IPS DF 6.9 (cell line): Measurements from ENCODE around the gene PPP1R36.

ENCODE experiments used
- DNase-seq: peaks from one replicate; pipeline ENCODE4 v3.0.0-alpha.2; 2013; ENCODE audit warnings: low read depth, low spot score
- H3K27ac ChIP-seq: one replicate; pipeline ENCODE4 v1.5.1; 2013; ENCODE audit warnings: low read length, control low read depth
- H3K27me3 ChIP-seq: 2 replicates; pipeline ENCODE4 v1.6.1; 2013; ENCODE audit warnings: mild to moderate bottlenecking, low read length; ENCODE audit not compliant: control insufficient read depth, insufficient read depth
- H3K36me3 ChIP-seq: 2 replicates; pipeline ENCODE4 v1.6.1; 2013; ENCODE audit warnings: low read length; ENCODE audit not compliant: control insufficient read depth, insufficient read depth
- H3K4me1 ChIP-seq: 2 replicates; pipeline ENCODE4 v1.6.1; 2013; ENCODE audit warnings: low read length; ENCODE audit not compliant: control insufficient read depth, insufficient read depth
- H3K4me3 ChIP-seq: 2 replicates; pipeline ENCODE4 v1.5.1; 2013; ENCODE audit warnings: mild to moderate bottlenecking, low read length
- H3K9me3 ChIP-seq: 2 replicates; pipeline ENCODE4 v1.6.1; 2013; ENCODE audit warnings: low read length, inconsistent platforms; ENCODE audit not compliant: control insufficient read depth, insufficient read depth
- WGBS: extraction: QIAGEN DNeasy Blood & Tissue Kit; methylation state at CpG from one replicate; pipeline ENCODE4 v1.1.7; 2013; ENCODE audit warnings: mixed read lengths, missing lambda C conversion rate; ENCODE audit not compliant: insufficient read length, insufficient coverage; 5-methylcytosine and 5-hydroxymethylcytosine counted together

The PPP1R36 gene

DNA sequence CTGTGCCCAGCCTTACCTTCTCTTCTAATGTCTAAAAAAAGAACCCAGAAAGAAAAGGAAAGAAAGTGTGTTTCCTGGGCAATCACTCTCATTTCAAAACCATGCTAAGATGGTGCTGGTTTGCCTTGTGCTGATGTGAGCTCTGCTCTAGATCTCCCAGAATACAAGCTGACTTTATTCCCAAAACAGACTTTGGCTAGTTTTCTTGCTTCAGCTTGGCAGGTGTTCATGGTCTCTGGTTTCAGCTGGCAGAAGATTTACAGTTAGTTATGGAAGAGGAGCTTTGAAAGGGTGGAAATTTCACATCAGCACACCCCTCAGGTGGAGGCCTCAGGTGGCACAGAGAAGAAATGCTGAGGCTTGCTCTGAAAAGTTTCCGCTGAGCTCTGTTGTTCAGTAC is 34.4 kb downstream of the PPP1R36 start:
- no peak overlapping the region for H3K27ac ChIP-seq
- no CpG with 5 or more reads among the region's 1 CpG for WGBS
- no peaks in the 10 kb centered on the region for H3K27me3 ChIP-seq
- no peaks in the 10 kb centered on the region for H3K9me3 ChIP-seq
- no peak overlapping the region for H3K4me3 ChIP-seq
- no peaks in the 10 kb centered on the region for H3K4me1 ChIP-seq
- no peak for DNase-seq
- H3K36me3 ChIP-seq: no peaks in the 10 kb centered on the region

DNA sequence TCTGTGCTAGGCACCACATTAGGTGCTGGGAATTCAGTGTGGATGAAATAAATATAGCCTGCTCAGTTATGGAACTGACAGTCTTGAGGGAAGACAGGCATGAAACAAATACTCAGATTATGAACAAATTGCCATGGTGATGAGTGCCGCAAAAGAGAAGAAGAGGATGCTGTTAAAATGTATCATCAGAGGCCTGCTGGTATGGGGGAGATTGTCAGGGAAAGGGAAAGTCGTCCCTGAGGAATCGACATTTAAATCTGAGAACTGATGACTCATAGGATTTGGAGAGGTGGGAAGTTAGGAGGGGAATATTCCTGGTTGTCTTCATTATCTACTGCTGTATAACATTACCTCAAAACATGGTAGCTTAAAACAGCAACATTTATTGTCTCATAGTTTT is 42.0 kb downstream of the PPP1R36 start:
- WGBS: no CpG with 5 or more reads among the region's 3 CpGs
- no peaks in the 10 kb centered on the region for H3K4me1 ChIP-seq
- no peaks in the 10 kb centered on the region for H3K36me3 ChIP-seq
- H3K27me3 ChIP-seq: no peaks in the 10 kb centered on the region
- no peaks in the 10 kb centered on the region for H3K9me3 ChIP-seq
- H3K27ac ChIP-seq: no peak overlapping the region
- H3K4me3 ChIP-seq: no peak overlapping the region
- no peak for DNase-seq

DNA sequence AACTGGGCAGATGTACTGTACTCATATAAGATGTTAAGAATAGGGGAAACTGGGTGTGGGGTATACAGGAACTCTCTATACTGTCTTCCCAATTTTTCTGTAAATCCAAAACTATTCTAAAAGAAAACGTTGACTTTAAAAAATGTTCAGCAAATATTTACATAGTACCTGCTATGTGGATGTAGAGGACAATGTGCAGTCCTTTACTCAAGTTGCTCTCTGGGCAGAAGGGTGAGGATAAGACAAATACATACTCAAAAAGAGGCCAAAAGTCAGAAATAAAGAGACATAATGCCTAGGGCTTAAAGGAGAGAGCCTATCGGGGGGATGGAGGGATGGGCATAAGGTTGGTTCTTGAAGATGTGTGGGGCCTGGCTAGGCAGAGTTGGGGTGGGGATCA is 44.7 kb downstream of the PPP1R36 start:
- no CpG with 5 or more reads among the region's 2 CpGs for WGBS
- Histone ChIP-seq H3K27ac (no peak overlapping the region), H3K4me1 (no peaks in the 10 kb centered on the region), H3K36me3 (no peaks in the 10 kb centered on the region), H3K9me3 (no peaks in the 10 kb centered on the region), H3K27me3 (no peaks in the 10 kb centered on the region), H3K4me3 (no peak overlapping the region)
- DNase-seq: no peak

DNA sequence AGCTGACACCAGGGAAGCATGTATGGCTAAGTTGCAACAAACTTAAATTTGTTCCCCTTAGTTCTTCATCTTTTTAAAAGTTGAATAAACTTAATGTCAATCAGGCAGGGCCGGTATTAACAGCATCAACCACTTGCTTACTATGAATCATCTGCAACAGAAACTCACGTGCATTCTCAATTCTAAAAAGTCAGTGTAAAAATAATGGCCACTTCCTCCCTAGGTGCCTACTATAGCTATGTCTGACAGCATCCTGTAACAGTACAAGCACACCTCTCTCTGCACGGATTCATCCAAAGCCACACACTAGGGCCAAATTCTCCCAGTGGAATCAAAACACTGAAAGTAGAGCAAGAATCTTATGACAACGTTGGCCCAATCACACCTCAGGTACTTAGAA is 48.6 kb downstream of the PPP1R36 start:
- no peak overlapping the region for H3K4me3 ChIP-seq
- no CpG with 5 or more reads among the region's 4 CpGs for WGBS
- H3K4me1 ChIP-seq: no peaks in the 10 kb centered on the region
- H3K9me3 ChIP-seq: no peaks in the 10 kb centered on the region
- H3K36me3 ChIP-seq: no peaks in the 10 kb centered on the region
- no peaks in the 10 kb centered on the region for H3K27me3 ChIP-seq
- DNase-seq: no peak
- no peak overlapping the region for H3K27ac ChIP-seq

DNA sequence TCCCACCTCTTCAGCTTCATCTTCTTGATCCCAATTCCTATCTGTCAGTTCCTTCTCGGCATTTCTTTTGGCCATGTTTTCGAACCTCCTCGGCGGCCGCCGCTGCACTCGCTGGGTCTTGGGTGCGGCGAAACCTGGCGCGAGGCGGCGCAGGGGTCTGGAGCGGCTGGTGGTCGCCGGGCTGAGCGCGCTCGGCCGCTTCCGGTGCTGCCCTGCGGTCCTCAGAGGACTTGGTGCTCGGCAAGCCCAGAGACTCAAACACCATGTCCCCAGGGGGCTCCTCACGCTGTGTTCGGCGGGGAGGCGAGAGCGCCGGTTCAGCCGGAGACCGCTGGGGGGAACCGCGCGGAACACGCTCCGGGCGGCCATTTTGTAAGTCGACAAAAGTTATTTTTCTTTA is 51.8 kb downstream of the PPP1R36 start:
- Histone ChIP-seq H3K9me3 (no peaks in the 10 kb centered on the region), H3K27ac (no peak overlapping the region), H3K4me1 (no peaks in the 10 kb centered on the region), H3K4me3 (no peak overlapping the region), H3K27me3 (no peaks in the 10 kb centered on the region), H3K36me3 (no peaks in the 10 kb centered on the region)
- no peak for DNase-seq
- no CpG with 5 or more reads among the region's 38 CpGs for WGBS

DNA sequence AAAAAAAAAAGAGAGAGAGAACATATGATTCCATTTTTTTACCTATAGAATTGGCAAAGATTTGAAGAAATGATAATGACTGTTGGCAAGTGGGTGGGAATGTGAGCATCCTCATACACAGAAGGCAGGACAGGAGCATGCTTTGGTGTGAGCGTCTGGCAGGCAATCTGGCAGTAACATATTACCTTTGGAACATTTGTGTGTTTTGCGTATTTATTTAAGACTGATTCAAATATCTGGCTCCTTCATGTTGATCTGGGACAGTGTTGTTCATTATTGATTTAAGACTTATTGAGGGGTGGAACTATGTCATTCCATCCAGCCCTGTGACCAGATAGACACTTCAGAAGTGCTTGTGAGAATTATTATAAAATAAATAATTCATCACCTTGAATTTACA is 53.1 kb downstream of the PPP1R36 start:
- DNase-seq: no peak
- Histone ChIP-seq H3K9me3 (no peaks in the 10 kb centered on the region), H3K36me3 (no peaks in the 10 kb centered on the region), H3K27me3 (no peaks in the 10 kb centered on the region), H3K4me1 (no peaks in the 10 kb centered on the region), H3K27ac (no peak overlapping the region), H3K4me3 (no peak overlapping the region)
- no CpG with 5 or more reads among the region's 2 CpGs for WGBS

DNA sequence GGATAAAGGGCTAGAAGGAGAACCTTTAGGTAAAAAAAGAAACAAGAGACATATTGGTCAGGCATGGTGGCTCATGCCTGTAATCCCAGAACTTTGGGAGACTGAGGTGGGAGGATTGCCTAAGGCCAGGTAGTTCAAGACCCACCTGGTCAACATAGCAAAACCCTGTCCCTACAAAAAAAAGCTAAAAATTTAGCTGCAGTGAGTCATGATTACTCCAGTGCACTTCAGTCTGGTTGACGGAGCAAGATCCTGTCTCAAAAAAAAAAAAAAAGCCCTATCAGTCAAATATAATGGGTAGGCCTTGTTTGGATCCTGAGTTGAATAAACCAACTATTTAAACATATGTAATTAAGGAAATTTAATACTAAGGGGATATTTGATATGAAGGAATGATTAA is 54.2 kb downstream of the PPP1R36 start:
- H3K27ac ChIP-seq: no peak overlapping the region
- DNase-seq: no peak
- no peaks in the 10 kb centered on the region for H3K9me3 ChIP-seq
- H3K4me3 ChIP-seq: no peak overlapping the region
- no peaks in the 10 kb centered on the region for H3K36me3 ChIP-seq
- no peaks in the 10 kb centered on the region for H3K27me3 ChIP-seq
- H3K4me1 ChIP-seq: no peaks in the 10 kb centered on the region
- no CpG with 5 or more reads among the region's 1 CpG for WGBS

DNA sequence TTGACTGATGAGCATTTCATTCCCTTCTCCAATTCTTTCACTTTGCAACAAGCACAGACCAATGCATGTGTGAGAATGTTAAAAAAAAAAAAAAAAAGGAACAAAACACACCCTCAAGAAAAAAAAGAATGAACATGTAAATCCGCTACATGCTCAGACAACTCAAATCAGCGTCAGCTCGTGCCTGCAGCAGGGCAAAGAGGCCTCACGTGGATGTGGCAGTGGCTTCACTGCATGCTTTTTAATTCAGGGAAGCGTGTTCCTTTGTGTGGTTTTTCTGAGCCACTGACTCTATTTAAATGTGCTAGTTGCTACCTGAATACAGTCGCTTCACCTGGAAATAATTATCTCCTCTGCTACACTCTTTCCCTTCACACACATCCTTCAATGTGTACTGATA is 55.1 kb downstream of the PPP1R36 start:
- WGBS: no CpG with 5 or more reads among the region's 6 CpGs
- H3K27me3 ChIP-seq: no peaks in the 10 kb centered on the region
- H3K27ac ChIP-seq: no peak overlapping the region
- no peaks in the 10 kb centered on the region for H3K9me3 ChIP-seq
- DNase-seq: no peak
- no peaks in the 10 kb centered on the region for H3K36me3 ChIP-seq
- H3K4me1 ChIP-seq: no peaks in the 10 kb centered on the region
- H3K4me3 ChIP-seq: no peak overlapping the region

DNA sequence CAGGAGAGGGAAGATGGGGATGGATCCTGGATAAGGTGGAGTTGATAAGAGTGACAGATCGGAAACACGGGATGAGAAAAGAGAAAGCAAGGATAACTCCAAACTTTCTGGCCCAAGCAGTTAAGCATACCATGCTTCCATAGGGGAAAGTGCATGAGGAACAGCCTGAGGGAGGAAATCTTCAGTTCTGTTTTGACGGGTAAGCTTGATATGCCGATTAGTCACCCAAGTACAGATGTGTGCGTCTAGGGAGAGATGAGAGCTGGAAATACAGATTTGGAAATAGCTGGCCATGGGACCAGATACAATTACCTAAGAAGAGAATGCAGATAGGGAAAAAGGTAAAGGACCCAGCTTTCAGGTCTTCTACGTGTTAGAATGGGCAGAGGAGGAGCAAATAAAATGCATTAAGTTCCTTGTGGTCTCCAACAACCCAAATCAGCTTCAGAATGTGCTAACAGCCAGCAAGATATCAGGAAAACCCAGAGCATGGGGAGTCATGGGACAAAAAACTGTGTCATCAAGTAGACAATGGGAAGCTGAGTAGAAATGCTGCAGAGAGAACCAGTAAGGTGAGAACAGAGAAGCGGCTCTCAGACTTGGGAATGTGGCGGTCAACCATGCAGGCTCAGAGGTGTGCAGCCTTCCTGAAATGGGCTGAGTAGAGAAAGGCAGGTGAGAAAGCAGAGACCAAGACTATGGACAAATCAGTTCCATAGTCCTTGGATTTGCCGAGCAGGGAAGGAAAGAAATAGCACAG is 56.3 kb downstream of the PPP1R36 start:
- DNase-seq: no peak
- no peak overlapping the region for H3K4me3 ChIP-seq
- H3K27me3 ChIP-seq: no peaks in the 10 kb centered on the region
- no CpG with 5 or more reads among the region's 9 CpGs for WGBS
- H3K36me3 ChIP-seq: no peaks in the 10 kb centered on the region
- no peak overlapping the region for H3K27ac ChIP-seq
- H3K9me3 ChIP-seq: no peaks in the 10 kb centered on the region
- no peaks in the 10 kb centered on the region for H3K4me1 ChIP-seq

DNA sequence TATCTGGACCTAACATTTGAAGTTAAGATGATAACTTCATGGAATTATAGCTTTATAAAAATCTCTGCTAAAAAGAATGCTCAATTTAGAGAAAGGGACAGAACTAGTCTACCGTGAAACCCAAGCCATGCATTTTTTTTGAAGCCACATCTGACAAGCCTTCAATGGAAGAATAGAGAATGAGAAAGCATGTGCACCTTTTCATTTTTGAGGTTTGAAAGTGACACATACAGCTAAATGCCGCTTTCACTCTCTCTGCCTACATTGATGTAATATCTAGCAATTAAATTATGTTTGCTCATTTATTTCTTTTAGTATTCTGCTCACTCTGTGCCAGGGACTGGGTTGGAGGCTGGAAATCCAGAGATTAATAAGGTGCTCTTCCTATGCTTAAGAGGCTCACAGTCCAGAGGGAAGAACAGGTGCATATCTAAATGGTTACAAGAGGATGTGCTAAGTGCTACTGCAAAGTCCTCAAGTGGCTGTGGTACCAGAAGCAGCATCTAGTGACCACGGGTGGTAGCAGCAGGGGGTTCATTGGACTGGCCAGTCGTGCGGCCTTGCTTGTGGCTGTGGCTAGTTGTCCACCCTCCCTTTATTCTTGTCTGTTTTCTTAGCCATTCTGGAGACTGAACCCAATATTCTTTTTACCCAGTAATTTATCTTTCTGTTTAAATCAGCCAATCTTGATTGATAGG is 60.4 kb downstream of the PPP1R36 start:
- DNase-seq: no peak
- H3K4me3 ChIP-seq: no peak overlapping the region
- H3K36me3 ChIP-seq: no peaks in the 10 kb centered on the region
- no peaks in the 10 kb centered on the region for H3K9me3 ChIP-seq
- no CpG with 5 or more reads among the region's 5 CpGs for whole genome bisulfite sequencing
- no peak overlapping the region for H3K27ac ChIP-seq
- H3K4me1 ChIP-seq: no peaks in the 10 kb centered on the region
- H3K27me3 ChIP-seq: no peaks in the 10 kb centered on the region
